ENCODE data around the gene SLC25A19.
A peak's percentile ranks its signal among the peaks of the same experiment; 100 is the strongest.
"Not testable (repeated sequence)": the region's sequence is repeated elsewhere in the genome, so short reads cannot be mapped to it uniquely, and the experiment has no call there.

The SLC25A19 gene

GRCh38 chr17:75266316-75267152 is 22.7 kb downstream of the SLC25A19 start:
- no peak for DNase-seq

- DNase-seq: no peak
Observed at GRCh38 chr17:75265614-75266315, 23.5 kb downstream of the SLC25A19 start.

DNA sequence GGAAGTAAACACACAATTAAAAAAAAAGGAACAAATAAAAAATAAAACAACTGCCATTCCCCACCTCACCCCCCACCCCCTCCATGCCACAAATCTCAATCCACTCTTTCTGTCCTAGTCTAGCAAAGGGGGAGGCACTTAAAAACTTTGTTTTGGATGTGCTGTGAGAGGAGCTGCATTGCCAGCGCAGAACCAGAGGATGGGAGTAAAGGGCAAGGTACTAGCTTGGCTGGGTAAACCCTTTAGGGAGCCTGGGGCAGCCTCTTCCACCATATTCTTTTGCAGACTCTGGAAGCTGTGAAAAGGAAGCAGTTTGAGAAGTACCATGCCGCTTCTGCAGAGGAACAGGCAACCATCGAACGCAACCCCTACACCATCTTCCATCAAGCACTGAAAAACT is 26.2 kb downstream of the SLC25A19 start:
- no peak for DNase-seq

GRCh38 chr17:75262112-75262606 is 27.1 kb downstream of the SLC25A19 start:
- DNase-seq: no peak

GRCh38 chr17:75261336-75262111 is 27.7 kb downstream of the SLC25A19 start, which contains the start of the genes GGA3 and MRPS7:
GGA3 (minus strand) TSS chr17:75261606; CDS start chr17:75261587, 19 bp downstream.
MRPS7 (plus strand) TSS chr17:75261879; CDS start chr17:75261901, 22 bp downstream.
- DNase-seq: peak; percentile 93 to 96 (median 95)

DNA sequence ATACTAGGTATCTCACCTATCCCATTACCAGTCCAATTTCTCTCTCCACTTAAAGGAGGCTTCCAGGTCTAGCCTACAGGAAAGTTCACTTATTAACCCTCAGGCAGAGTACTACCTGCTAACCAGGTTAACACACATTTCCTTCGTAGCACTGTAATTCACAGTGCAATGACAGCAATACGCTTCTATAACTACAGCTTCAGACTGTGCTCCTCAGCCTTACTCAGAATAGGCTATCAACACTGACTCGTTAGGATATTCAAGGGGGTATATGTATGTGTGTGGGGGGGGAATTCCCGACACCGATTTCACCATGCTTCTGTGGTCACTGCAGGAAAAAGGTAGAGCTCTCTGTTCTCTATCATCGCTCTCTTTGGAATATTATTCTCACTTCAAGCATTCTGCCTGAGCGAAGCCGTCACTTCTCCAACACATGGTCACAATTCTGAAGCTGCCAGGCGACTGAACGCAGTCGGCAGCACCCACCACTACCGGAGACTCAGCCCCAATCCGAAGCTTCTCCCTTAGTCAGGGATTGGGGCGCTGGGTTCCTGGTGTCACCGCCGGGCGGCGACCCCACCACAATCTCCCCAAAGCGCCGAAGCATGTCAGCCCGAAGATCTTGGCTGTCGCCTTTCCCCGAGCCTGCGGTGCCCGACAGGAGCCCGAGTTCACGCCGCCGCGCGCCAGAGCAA is 28.4 kb downstream of the SLC25A19 start:
- DNase-seq: no peak

- not testable (repeated sequence) for DNase-seq
Observed at GRCh38 chr17:75257228-75257627, 32.0 kb downstream of the SLC25A19 start.

- DNase-seq: not testable (repeated sequence)
Observed at GRCh38 chr17:75255954-75256698, 33.1 kb downstream of the SLC25A19 start.

DNA sequence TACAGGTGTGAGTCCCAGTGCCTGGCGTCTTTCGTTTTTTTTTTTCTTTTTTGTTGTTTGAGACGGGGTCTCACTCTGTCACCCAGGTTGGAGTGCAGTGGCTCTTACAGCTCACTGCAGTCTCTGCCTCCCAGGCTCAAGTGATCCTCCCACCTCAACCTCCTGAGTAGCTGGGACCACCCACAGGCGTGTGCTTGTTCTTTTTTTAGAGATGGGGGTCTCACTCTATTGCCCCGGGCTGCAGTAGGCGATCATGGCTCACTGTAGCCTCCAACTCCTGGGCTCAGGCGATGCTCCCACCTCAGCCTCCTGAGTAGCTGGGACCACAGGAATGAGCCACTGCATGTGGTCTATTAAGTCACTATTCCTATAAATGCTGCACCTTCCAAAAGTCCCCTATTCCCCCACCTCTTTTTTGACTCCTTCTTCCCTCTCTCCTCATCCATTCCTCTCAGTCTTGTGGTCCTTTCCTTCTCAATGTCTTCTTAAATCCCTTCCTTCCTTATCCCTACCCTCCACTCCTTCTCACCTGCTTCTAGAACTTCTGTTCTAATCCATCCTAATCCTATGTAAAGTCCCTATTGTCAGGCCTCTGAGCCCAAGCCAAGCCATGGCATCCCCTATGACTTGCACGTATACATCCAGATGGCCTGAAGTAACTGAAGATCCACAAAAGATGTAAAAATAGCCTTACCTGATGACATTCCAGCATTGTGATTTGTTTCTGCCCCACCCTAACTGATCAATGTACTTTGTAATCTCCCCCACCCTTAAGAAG is 37.0 kb downstream of the SLC25A19 start:
- no peak for DNase-seq

DNA sequence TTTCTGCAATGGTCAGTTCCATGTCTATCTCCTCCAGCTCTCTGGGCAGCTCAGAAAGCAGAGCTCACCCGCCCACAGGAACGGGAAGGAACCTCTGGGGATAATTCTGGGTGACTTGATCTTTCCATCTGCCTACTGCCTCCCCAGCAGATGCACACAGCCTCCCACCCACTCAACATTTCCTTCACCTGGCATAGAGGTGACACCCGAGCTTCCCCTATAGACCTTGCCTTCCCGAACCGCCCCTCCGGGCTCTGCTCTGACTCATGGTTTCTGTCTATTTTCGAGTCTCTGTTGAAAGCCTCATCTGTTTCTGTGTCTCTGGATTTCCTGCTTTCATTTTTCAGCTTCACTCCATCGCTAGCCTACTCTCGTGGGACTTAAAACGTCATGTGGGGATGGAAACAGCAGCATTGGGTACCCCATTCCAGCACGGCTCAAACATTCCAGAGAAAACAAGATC is 39.2 kb downstream of the SLC25A19 start:
- DNase-seq: no peak

GRCh38 chr17:75249564-75249963 is 39.7 kb downstream of the SLC25A19 start:
- DNase-seq: no peak

GRCh38 chr17:75246404-75246803 is 42.8 kb downstream of the SLC25A19 start:
- no peak for DNase-seq

- DNase-seq: no peak
Observed at GRCh38 chr17:75245011-75245410, 44.2 kb downstream of the SLC25A19 start.

GRCh38 chr17:75244133-75244866 is 44.9 kb downstream of the SLC25A19 start:
- DNase-seq: no peak

DNA sequence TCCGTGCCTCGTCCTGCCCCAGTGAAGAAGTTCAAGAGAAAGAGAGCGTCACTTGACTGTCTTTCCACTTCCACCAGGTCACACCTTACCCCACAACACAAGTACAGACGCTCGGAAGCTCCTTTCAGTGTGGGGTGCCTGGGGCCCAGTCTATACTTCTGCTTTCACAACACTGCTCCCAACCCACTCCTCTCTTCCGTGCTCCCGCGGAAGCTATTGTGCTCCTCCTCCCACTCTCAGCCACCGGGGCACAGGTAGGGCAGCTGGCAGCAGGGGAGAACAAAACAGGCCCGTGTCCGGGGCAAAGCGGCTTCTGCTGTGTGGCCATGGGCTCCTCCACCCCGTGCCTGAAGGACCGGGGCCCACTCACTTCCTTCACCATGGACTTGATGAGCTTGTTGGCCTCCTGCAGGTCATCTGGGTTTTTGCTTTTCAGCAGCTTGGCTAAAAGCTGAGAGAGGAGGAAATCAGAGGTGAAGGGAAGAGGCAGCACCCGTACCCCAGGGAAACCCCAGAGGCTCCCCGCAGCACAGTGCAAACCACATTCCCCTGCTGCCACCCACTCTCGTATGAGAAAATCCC is 46.7 kb downstream of the SLC25A19 start:
- DNase-seq: no peak

DNA sequence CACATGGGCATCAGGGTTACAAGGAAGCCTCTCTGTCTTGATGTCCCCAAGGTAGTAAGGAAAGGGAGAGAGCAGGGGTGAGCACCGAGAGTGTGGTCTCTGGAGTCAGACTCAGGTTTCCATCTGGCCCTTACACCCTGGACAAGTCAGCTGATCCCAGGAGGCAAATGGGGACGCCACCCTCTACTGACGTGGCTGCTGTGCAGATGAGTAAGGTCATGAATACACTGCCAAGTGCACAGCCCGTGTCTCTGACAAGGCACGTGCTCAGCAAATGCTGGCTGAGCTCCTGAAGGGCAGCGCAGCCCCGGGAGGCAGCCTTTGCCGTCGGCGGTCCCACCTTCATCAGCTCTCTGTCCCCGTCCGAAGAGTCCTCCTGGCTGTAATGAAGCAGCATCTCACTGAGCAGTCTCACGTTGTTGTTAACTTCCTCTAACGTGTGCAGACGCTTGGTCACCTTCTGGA is 47.2 kb downstream of the SLC25A19 start:
- DNase-seq: no peak

DNA sequence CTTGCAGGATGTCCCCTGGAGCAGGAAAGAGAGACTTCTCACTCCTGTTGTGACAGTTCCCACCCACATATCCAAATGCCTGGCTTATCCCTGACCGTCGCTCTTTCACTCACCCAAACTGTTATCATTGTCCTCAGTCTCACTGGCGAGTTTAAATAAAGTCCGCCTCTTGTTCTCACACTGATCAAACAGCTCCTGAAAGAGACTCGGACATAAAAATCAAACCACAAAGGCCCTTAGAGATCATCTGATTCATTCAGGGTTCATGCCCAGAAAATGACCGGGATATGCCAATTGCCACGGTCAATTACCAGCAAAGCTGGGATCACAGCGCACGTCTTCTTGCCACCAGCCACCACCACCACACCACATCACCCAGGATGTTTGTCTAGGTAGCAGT is 47.7 kb downstream of the SLC25A19 start:
- DNase-seq: no peak

GRCh38 chr17:75241143-75241430 is 48.1 kb downstream of the SLC25A19 start:
- no peak for DNase-seq

- peak in 2 of 3 experiments; percentile 20 to 26 for DNase-seq
Observed at GRCh38 chr17:75240394-75241142, 48.7 kb downstream of the SLC25A19 start.

Data from NCI-H1417 (cell line).